HCT116 (cell line): Measurements from ENCODE around the gene GUK1. TPM values are rescaled to one million over a fixed set of nuclear protein-coding genes. Genes with fewer than 3 reads are reported as not detected.

Experiments
- ATAC-seq: fragments of 200-7000 bp; cut with Tn5 transposase; 2 replicates; pipeline ENCODE4 v1.9.1; 2020; ENCODE audit warnings: mild to moderate bottlenecking, moderate library complexity
- BruUV-seq: library from RNA; stranded (reverse); fragments of 400-500 nt; replicated peaks from 2 replicates; lab custom pipeline; 2021; lab: Mats Ljungman, UMichigan
- CTCF ChIA-PET: fragments of 300-600 bp; sonication (Branson Sonifier 250); formaldehyde crosslinking; loops from one replicate; lab custom pipeline; 2021; ENCODE audit warnings: antibody characterized with exemption; lab: Charles Lee
- POLR2A ChIA-PET: fragments of 300-600, 350-600 bp; sonication (Branson Sonifier 250); formaldehyde crosslinking; loops from one replicate; lab custom pipeline; 2021; ENCODE audit warnings: antibody characterized with exemption; lab: Charles Lee
- RAD21 ChIA-PET, 2 experiments: fragments of 300-600 bp; sonication (Branson Sonifier 250); formaldehyde crosslinking; loops; one replicate each; lab custom pipeline; 2023; ENCODE audit warnings: low total read pairs in 2 of 2; ENCODE audit not compliant: uncharacterized antibody in 2 of 2, unreplicated experiment in 2 of 2, low non-redundant PET in 1 of 2; lab: Charles Lee
- DNase-seq: peaks from one replicate; pipeline ENCODE4 v3.0.0-alpha.2; 2010; ENCODE audit warnings: low read depth, low spot score
- H2AFZ ChIP-seq: fragments of 200-600 bp; shearing (Covaris generic), sonication (generic); 2 replicates; pipeline ENCODE4 v1.6.1; 2017; ENCODE audit warnings: low read depth, mixed run types, mixed read lengths, antibody characterized with exemption, low read length; ENCODE audit not compliant: poor library complexity, severe bottlenecking
- H3K27ac ChIP-seq: 2 replicates; pipeline ENCODE4 v1.5.1; 2012; ENCODE audit warnings: low read depth, low read length
- H3K27me3 ChIP-seq: fragments of 200-600 bp; sonication (generic); 2 replicates; pipeline ENCODE4 v1.6.1; 2016; ENCODE audit warnings: mixed run types, low read length, mixed read lengths; ENCODE audit not compliant: insufficient read depth
- H3K36me3 ChIP-seq, 2 experiments: fragments of 200-500 bp in 1 of 2; fragments of 200-600 bp in 1 of 2; sonication (Bioruptor generic) in 1 of 2; sonication (generic) in 1 of 2; 2 replicates each; pipeline versions ENCODE4 v1.5.1 to v1.6.1; 2014 to 2016; ENCODE audit warnings: low read length in 2 of 2, inconsistent platforms in 1 of 2, mixed read lengths in 1 of 2, mixed run types in 1 of 2; ENCODE audit not compliant: insufficient read depth in 2 of 2, control insufficient read depth in 1 of 2
- H3K4me1 ChIP-seq, 2 experiments: fragments of 200-600 bp in 1 of 2; sonication (generic) in 1 of 2; 2 replicates each; pipeline versions ENCODE4 v1.5.1 to v1.6.1; 2012 to 2017; ENCODE audit warnings: low read length in 2 of 2, inconsistent platforms in 1 of 2, mild to moderate bottlenecking in 1 of 2, mixed read lengths in 1 of 2, mixed run types in 1 of 2, moderate library complexity in 1 of 2; ENCODE audit not compliant: insufficient read depth in 2 of 2, control insufficient read depth in 1 of 2
- H3K4me2 ChIP-seq: fragments of 200-600 bp; sonication (generic); 2 replicates; pipeline ENCODE4 v1.6.1; 2017; ENCODE audit warnings: mixed run types, low read length, mixed read lengths
- H3K4me3 ChIP-seq, 2 experiments: fragments of 200-600 bp in 1 of 2; sonication (generic) in 1 of 2; replicated peaks in 1 of 2; 2 replicates each; pipeline ENCODE4 v1.5.1; 2011 to 2016; ENCODE audit warnings: low read length in 2 of 2, control low read depth in 1 of 2, low read depth in 1 of 2, mild to moderate bottlenecking in 1 of 2, mixed read lengths in 1 of 2, mixed run types in 1 of 2
- H3K79me2 ChIP-seq: fragments of 200-600 bp; sonication (generic); 2 replicates; pipeline ENCODE4 v1.6.1; 2017; ENCODE audit warnings: mild to moderate bottlenecking, mixed run types, low read length, moderate library complexity, mixed read lengths; ENCODE audit not compliant: insufficient read depth
- H3K9ac ChIP-seq: fragments of 200-600 bp; sonication (generic); 2 replicates; pipeline ENCODE4 v1.6.1; 2016; ENCODE audit warnings: low read length, mixed read lengths
- H3K9me2 ChIP-seq: fragments of 200-600 bp; sonication (generic), shearing (Covaris generic); 2 replicates; pipeline ENCODE4 v1.6.1; 2017; ENCODE audit warnings: mixed run types, mild to moderate bottlenecking, moderate library complexity; ENCODE audit not compliant: insufficient read depth
- H3K9me3 ChIP-seq, 2 experiments: fragments of 200-500 bp in 1 of 2; fragments of 200-600 bp in 1 of 2; sonication (Bioruptor generic) in 1 of 2; sonication (generic) in 1 of 2; 2 replicates each; pipeline ENCODE4 v1.6.1; 2014 to 2017; ENCODE audit warnings: low read length in 2 of 2, mixed read lengths in 2 of 2, inconsistent platforms in 1 of 2, low read depth in 1 of 2, mild to moderate bottlenecking in 1 of 2, mixed run types in 1 of 2, moderate library complexity in 1 of 2; ENCODE audit not compliant: control insufficient read depth in 1 of 2, insufficient read depth in 1 of 2
- H4K20me1 ChIP-seq: fragments of 200-600 bp; sonication (generic), shearing (Covaris generic); 2 replicates; pipeline ENCODE4 v1.6.1; 2017; ENCODE audit warnings: mixed run types, mild to moderate bottlenecking, moderate library complexity; ENCODE audit not compliant: insufficient read depth
- CBX3 ChIP-seq: IDR thresholded peaks from 2 replicates; pipeline ENCODE4 v1.6.1; 2012; ENCODE audit warnings: low read depth
- CTCF ChIP-seq, 3 experiments: fragments of 200-600 bp in 1 of 3; sonication (generic) in 1 of 3; IDR thresholded peaks in 2 of 3; conservative IDR thresholded peaks in 1 of 3; 2 replicates each; pipeline ENCODE4 v1.5.1; 2012 to 2017; ENCODE audit warnings: low read depth in 2 of 3, low read length in 2 of 3, antibody characterized with exemption in 1 of 3, borderline replicate concordance in 1 of 3, control low read depth in 1 of 3, mild to moderate bottlenecking in 1 of 3, mixed read lengths in 1 of 3, mixed run types in 1 of 3, moderate library complexity in 1 of 3; ENCODE audit not compliant: insufficient read depth in 1 of 3
- EZH2phosphoT487 ChIP-seq: fragments of 200-600 bp; IDR thresholded peaks from 2 replicates; pipeline ENCODE4 v1.6.1; 2018; ENCODE audit warnings: antibody characterized with exemption, borderline replicate concordance
- JUND ChIP-seq: IDR thresholded peaks from 2 replicates; pipeline ENCODE4 v1.6.1; 2012
- POLR2A ChIP-seq: IDR thresholded peaks from 2 replicates; pipeline ENCODE4 v1.7.0; 2011; ENCODE audit warnings: borderline replicate concordance; ENCODE audit not compliant: insufficient read depth, insufficient read length; ENCODE audit errors: extremely low read depth
- SRF ChIP-seq: IDR thresholded peaks from 2 replicates; pipeline ENCODE4 v1.6.1; 2012; ENCODE audit warnings: low read depth
- TCF7L2 ChIP-seq: IDR thresholded peaks from 2 replicates; pipeline ENCODE4 v1.7.0; 2011; ENCODE audit warnings: borderline replicate concordance, inconsistent platforms; ENCODE audit not compliant: insufficient read depth, insufficient read length; ENCODE audit errors: extremely low read depth
- ZBTB33 ChIP-seq: IDR thresholded peaks from 2 replicates; pipeline ENCODE4 v1.6.1; 2011; ENCODE audit warnings: mild to moderate bottlenecking, low read length, moderate library complexity; ENCODE audit not compliant: insufficient replicate concordance; ENCODE audit errors: extremely low read depth
- ZNF274 ChIP-seq: fragments of 200-500 bp; sonication (Bioruptor generic); IDR thresholded peaks from 2 replicates; pipeline ENCODE4 v1.6.1; 2014; ENCODE audit warnings: mild to moderate bottlenecking, low read depth, low read length, inconsistent platforms
- intact Hi-C: fragments of 100-400 bp; cut with micrococcal nuclease; formaldehyde crosslinking; loops from 2 replicates; pipeline ENCODE4 v1.10.0; 2022
- total RNA-seq: library from RNA; stranded (reverse); gene quantifications from one replicate; pipeline ENCODE4 v1.2.1, GENCODE V29; 2021; ENCODE audit not compliant: unreplicated experiment

GUK1 gene
- total RNA-seq, 1 experiment from 2014 or later, result 145 TPM

GRCh38 chr1:228194921-228195812 lies 55.1 kb downstream of the GUK1 start:
- Histone ChIP-seq H3K27ac (no peak overlapping the region), H3K79me2 (no peaks in the 10 kb centered on the region), H3K4me2 (no peak overlapping the region), H3K36me3 (no peaks in the 10 kb centered on the region), H3K4me3 (no peak overlapping the region), H3K9me2 (no peaks in the 10 kb centered on the region), H3K9ac (no peak overlapping the region), H2AFZ (no peak overlapping the region), H3K9me3 (peaks cover 9 to 21% of the 10 kb centered on the region in 2 experiments; a peak in 3 of 4 replicates), H3K27me3 (no peaks in the 10 kb centered on the region), H4K20me1 (no peaks in the 10 kb centered on the region), H3K4me1 (no peaks in the 10 kb centered on the region)
- DNase-seq, result no peak
- ChIA-PET RAD21 (no interaction called here), POLR2A (no interaction called here), CTCF (no interaction called here)
- TF ChIP-seq EZH2phosphoT487 (no peak), POLR2A (no peak), TCF7L2 (no peak), ZNF274 (no peak), SRF (no peak), ZBTB33 (no peak), CTCF (IDR thresholded peaks at IDR 0.05 in 2 of 3, conservative IDR thresholded peaks at IDR 0.05 in 1 of 3; ENCODE audit: borderline replicate concordance in 1 of 3, insufficient read depth in 1 of 3, low read depth in 2 of 3, low read length in 2 of 3) (no peak), CBX3 (no peak), JUND (no peak)
- no TSS peak for BruUV-seq
- intact Hi-C loops, result no loop called here
- ATAC-seq, result no peak
